GM12872 (cell line): ENCODE results near the gene HSPB9.

Experiments used
- TF ChIP-seq, protein P1 (sequence below): IDR thresholded peaks from 3 replicates; pipeline ENCODE4 v1.5.1; 2011; ENCODE audit warnings: low read depth, mild to moderate bottlenecking, low read length, moderate library complexity; ENCODE audit not compliant: insufficient read depth

The HSPB9 gene

DNA sequence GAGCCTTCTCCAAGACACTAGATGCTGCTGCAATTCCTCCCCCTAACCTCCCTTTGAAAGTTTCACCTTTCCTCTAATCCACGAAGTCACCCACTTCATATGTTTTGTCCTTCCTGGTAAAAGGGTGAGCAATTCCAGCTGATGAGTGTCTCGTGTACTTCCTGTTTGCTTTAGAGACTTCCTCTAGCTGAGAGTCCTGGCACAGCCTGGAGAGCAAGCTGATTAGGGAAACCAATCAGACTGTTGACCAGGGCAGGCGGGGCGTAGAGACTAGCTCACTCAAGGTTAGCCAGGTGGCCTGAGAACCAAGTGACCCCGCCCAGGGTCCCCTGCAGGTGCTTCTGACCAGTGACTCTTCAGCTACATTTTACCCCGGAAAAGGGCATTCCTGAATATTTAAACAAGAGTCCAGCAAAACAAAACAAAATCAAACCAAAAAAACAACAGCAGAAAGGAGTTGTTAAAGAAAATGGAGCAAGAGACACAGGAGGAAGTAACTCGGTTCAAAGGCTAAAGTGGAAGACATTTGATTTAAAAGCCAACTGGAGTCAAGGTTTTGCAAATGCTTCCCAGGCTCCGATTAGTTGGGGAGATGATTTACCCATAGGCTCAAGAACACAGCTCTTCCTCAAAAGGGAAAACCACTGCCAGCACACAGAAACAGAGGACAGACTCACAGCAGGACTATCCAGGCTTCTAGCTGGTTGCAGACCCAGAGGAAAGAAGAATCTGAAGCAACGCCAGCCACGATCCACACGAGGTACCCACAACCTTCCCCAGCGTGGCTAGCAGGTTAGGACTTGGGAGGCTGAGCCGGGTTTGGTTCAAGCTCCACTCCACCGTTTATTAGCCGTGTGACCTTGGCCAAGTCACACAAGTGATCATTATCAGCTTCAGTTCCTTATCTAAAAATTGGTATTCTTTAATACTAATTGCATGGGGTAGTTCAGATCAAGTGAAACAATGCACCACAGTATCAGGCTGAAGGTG lies 13.4 kb downstream of the HSPB9 start:
- TF ChIP-seq, protein P1, sequence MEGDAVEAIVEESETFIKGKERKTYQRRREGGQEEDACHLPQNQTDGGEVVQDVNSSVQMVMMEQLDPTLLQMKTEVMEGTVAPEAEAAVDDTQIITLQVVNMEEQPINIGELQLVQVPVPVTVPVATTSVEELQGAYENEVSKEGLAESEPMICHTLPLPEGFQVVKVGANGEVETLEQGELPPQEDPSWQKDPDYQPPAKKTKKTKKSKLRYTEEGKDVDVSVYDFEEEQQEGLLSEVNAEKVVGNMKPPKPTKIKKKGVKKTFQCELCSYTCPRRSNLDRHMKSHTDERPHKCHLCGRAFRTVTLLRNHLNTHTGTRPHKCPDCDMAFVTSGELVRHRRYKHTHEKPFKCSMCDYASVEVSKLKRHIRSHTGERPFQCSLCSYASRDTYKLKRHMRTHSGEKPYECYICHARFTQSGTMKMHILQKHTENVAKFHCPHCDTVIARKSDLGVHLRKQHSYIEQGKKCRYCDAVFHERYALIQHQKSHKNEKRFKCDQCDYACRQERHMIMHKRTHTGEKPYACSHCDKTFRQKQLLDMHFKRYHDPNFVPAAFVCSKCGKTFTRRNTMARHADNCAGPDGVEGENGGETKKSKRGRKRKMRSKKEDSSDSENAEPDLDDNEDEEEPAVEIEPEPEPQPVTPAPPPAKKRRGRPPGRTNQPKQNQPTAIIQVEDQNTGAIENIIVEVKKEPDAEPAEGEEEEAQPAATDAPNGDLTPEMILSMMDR: no peak

DNA sequence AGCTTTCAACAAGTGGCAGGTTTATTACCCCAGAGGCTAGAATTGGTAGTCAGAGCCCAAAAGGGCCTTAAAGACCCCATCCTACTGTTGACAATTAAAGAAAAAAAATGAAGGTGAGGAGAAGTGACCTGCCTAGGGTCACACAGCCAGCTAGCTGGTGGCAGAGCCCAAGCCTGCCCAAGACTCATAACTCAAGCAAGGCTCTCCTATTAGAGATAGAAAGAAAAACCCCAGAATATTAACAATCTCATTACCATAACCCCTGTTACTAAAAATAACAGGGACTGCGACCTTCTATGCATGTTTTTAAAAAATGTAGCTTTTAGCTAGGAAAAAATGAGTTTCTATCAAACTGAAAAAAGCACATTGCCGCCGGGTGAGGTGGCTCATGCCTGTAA lies 14.0 kb downstream of the HSPB9 start:
- TF ChIP-seq, protein P1: no peak

DNA sequence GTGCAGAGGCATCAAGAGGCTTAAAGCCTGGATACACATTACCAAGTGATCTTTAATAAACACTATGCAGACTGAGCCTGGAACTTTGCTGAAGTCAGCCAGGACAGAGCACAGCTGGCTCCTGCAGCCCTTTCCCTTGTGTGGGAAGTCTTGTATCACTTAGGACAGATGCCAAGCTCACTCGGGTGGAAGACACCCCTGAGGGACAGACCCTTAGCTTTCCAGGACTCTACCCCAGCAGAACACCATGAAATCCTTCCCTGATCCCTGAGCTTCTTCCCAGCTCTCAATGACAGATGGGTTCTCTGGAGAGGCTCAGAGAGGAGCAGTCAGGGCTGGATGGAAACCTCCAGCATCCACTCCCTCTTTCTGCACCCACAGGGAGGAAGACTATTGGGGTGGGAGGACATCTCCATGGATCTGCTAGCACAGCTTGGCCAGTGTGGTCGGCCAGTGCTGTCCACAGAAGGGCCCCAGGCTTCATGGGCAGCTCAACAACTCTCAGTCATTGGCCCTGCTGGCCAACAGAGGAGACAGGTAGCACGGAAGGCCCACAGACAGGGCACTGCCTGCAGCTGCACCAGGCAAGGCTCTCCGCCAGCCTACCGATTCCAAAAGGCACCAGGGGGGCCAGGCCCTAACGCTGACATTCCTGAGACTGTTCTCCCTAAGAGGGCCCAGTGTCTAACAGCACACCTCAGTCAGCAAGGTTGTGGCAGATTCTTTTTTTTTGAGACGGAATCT lies 16.3 kb downstream of the HSPB9 start:
- TF ChIP-seq, protein P1: no peak

DNA sequence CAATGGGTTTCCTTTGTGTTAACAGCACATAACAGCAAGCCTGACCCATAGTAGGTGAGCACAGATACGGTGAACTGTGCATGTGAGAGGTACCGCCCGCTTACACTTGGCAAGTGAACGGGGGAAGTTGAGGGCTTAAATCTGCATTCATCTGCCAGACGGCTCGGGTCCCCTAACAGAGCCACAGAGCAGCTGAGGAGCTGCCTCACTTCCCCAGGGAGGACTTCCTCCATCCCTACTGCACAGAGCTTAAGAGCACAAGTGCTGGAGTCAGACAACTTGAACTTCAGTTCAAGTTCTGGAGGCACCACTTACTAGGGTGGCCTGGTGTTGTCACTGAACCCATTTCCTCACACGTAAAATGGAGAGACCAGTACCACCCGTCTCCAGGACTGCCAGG lies 18.8 kb downstream of the HSPB9 start:
- TF ChIP-seq, protein P1: no peak

DNA sequence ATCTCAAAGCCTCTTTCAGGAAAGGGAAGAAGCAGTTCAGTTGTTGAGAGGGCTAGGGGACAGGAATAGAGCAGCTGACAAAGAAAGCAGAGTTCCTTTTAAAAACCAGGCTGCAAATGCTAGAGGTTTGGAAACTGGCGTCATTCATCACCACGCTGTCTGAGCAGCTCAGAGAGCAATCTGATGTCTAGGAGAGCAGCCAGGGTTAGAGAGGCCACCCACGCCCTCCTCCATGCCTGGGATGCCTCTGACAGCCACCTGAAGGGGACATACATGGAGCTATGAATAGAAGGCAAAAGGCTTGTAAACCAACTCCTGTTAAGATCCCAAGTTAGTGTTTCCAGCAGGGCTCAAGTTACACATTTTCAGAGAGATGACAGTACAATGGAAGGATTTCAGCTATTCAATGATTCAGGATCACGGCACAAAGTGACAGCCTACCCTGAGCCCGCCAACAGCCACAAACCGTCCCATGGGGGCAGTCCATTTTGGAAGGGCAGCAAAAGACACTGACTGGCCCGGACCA lies 19.8 kb downstream of the HSPB9 start:
- TF ChIP-seq, protein P1: no peak

DNA sequence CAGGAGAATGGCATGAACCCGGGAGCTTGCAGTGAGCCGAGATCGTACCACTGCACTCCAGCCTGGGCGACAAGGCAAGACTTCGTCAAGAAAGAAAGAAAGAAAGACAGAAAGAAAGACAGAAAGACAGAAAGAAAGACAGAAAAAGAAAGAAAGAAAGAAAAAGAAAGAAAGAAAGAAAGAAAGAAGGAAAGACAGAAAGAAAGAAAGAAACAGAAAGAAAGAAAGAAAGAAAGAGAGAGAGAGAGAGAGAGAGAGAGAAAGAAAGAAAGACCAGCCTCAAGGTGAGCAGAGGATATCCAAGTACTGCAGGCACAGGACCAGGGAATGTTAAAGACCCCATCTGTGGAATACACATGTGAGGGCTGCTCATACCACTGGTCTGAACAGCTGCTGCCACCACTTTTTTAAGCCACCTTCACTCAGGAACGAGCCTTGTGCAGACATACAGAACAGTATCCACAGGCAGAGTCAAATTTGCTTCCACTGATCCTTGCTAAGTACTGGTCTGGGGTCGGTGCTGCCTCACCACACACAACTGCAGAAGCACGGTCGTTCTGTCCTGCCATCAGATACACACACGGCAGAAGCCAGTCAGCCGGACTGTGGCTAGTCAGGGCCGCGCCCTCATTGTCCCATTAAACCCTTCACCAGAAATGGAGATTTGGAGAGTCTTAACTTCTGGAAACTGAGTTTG lies 24.5 kb downstream of the HSPB9 start:
- TF ChIP-seq, protein P1: no peak
